Measurements from ENCODE around the gene ATP9B. TPM values are rescaled to one million over a fixed set of nuclear protein-coding genes. Genes with fewer than 3 reads are reported as not detected.

ATP9B gene
- total RNA-seq, 1 experiment from 2014 or later = 10.7 TPM

GRCh38 chr18:79413025-79413424, 343.8 kb downstream of the ATP9B start:
- Histone ChIP-seq H3K27ac (no peak overlapping the region), H3K27me3 (replicated peaks) (no peaks in the 10 kb centered on the region), H3K36me3 (0 out of 2 replicates have a peak, but pooled peaks cover 2% of the 10 kb centered on the region), H3K4me1 (replicated peaks) (no peaks in the 10 kb centered on the region), H3K9me3 (replicated peaks) (no peaks in the 10 kb centered on the region), H3K4me3 (no peak overlapping the region)
- DNase-seq (ENCODE audit: low read depth in 1 of 2, low spot score in 2 of 2) = no peak

DNA sequence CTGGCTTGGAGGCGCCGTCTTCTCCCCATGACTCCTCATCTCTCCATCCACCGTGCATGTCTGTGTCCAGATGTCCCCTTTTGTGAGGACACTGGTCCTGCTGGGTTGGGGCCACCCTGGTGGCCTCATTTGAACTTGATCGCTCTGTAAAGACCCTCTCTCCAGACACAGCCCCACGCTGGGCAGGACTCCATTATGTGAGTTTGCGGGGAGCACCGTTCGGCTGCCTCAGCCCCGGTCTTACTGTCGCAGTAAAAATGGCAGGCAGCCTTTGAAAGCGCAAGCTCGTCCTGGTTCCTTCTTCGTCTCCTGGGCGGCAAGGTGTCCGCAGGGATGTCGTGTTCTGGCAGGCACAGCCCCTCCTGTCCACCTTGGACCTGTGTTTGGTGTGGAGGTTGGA, 344.2 kb downstream of the ATP9B start:
- no peak for DNase-seq (ENCODE audit: low read depth in 1 of 2, low spot score in 2 of 2)
- Histone ChIP-seq H3K4me1 (replicated peaks) (no peaks in the 10 kb centered on the region), H3K27me3 (replicated peaks) (no peaks in the 10 kb centered on the region), H3K4me3 (no peak overlapping the region), H3K27ac (no peak overlapping the region), H3K9me3 (replicated peaks) (no peaks in the 10 kb centered on the region), H3K36me3 (0 out of 2 replicates have a peak, but pooled peaks cover 2% of the 10 kb centered on the region)

- H3K4me1 ChIP-seq (replicated peaks) = no peaks in the 10 kb centered on the region
- DNase-seq (ENCODE audit: low read depth in 1 of 2, low spot score in 2 of 2) = no peak
- no peaks in the 10 kb centered on the region for H3K9me3 ChIP-seq (replicated peaks)
- no peaks in the 10 kb centered on the region for H3K27me3 ChIP-seq (replicated peaks)
- no peak overlapping the region for H3K4me3 ChIP-seq
- H3K27ac ChIP-seq = no peak overlapping the region
- H3K36me3 ChIP-seq = 0 out of 2 replicates have a peak, but pooled peaks cover 2% of the 10 kb centered on the region
Measured at GRCh38 chr18:79413901-79414300, 344.7 kb downstream of the ATP9B start.

DNA sequence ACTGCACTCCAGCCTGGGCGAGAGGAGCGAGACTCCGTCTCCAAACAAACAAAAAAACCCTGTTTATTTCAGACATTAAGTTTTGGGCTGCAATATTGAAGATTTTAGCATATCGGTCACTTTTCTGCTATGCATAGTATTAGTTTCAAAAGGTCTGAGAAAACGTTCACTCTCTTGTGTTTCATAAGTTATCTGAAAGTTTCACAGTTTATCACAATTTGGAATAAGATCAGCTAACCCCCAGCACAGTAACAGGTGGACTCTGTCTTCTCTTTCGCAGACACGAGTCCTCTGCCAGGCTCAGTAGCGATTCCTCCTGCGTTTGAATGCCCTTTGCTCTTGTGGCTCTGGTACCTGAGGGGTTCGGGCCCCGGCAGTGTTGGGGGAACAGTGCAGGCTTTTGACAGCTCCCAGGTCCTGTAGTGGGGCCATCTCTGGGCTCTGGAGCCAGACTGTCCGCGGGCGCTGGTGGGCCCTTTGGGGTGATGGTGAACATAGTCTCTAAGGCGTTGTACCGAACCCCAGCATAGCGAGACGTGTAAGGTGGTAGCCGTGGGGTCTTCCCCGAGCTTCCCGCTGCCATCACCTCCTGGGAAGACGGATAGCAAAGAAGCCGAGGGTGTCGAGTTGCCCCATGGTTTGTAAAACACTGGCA, 347.0 kb downstream of the ATP9B start:
- H3K4me1 ChIP-seq (replicated peaks) = no peaks in the 10 kb centered on the region
- H3K36me3 ChIP-seq = no peaks in the 10 kb centered on the region
- H3K9me3 ChIP-seq (replicated peaks) = no peaks in the 10 kb centered on the region
- no peak overlapping the region for H3K27ac ChIP-seq
- H3K4me3 ChIP-seq = no peak overlapping the region
- no peaks in the 10 kb centered on the region for H3K27me3 ChIP-seq (replicated peaks)
- no peak for DNase-seq (ENCODE audit: low read depth in 1 of 2, low spot score in 2 of 2)

DNA sequence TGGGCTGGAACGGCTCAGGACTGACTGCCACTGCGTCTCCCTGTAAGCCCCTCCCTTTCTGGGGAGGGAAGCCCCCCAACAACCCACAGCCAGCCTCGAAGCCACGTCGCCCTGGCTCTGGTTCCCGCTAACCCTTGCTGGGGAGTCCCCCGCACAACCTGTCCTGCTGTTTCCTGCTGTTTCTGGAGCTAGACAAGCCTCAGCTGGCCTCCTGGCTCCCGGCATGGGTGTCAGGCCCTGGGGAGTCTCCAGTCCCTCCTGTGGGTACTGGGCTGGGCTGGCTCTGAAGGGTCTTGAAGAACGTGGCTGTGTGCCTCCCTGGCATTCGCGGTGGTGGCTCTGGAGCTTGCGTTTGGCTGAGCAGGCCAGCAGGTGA, 347.5 kb downstream of the ATP9B start:
- Histone ChIP-seq H3K4me3 (no peak overlapping the region), H3K4me1 (replicated peaks) (no peaks in the 10 kb centered on the region), H3K9me3 (replicated peaks) (no peaks in the 10 kb centered on the region), H3K27ac (no peak overlapping the region), H3K36me3 (no peaks in the 10 kb centered on the region), H3K27me3 (replicated peaks) (no peaks in the 10 kb centered on the region)
- no peak for DNase-seq (ENCODE audit: low read depth in 1 of 2, low spot score in 2 of 2)

- Histone ChIP-seq H3K9me3 (replicated peaks) (no peaks in the 10 kb centered on the region), H3K36me3 (no peaks in the 10 kb centered on the region), H3K4me3 (no peak overlapping the region), H3K27me3 (replicated peaks) (no peaks in the 10 kb centered on the region), H3K27ac (no peak overlapping the region), H3K4me1 (replicated peaks) (no peaks in the 10 kb centered on the region)
- DNase-seq (ENCODE audit: low read depth in 1 of 2, low spot score in 2 of 2) = no peak
Measured at GRCh38 chr18:79418236-79418635, 349.0 kb downstream of the ATP9B start.

DNA sequence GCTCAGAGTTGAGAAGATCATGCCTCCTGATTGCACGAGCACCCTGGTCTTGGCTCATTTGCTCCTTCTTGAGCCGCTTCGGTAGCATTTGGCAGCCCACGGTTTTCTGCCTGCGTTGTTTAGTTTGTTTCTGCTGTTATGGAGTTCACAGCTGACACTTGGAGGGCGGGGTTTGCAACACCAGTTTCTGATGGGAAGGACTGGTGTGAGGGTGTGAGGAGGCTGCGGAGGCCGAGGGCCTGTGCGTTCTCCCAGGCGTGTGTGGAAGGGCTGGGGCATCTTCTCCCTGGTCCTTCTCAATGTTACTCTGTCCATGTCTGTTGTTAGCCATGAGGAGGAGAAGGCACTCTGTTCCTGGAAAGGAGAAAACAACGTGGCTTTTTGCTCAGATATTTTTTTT, 349.4 kb downstream of the ATP9B start:
- H3K9me3 ChIP-seq (replicated peaks) = no peaks in the 10 kb centered on the region
- H3K27me3 ChIP-seq (replicated peaks) = no peaks in the 10 kb centered on the region
- no peak for DNase-seq (ENCODE audit: low read depth in 1 of 2, low spot score in 2 of 2)
- no peaks in the 10 kb centered on the region for H3K4me1 ChIP-seq (replicated peaks)
- no peak overlapping the region for H3K4me3 ChIP-seq
- no peaks in the 10 kb centered on the region for H3K36me3 ChIP-seq
- H3K27ac ChIP-seq = no peak overlapping the region

- H3K27me3 ChIP-seq (replicated peaks) = no peaks in the 10 kb centered on the region
- H3K27ac ChIP-seq = no peak overlapping the region
- H3K36me3 ChIP-seq = no peaks in the 10 kb centered on the region
- no peak for DNase-seq (ENCODE audit: low read depth in 1 of 2, low spot score in 2 of 2)
- H3K4me3 ChIP-seq = no peak overlapping the region
- H3K4me1 ChIP-seq (replicated peaks) = no peaks in the 10 kb centered on the region
- H3K9me3 ChIP-seq (replicated peaks) = no peaks in the 10 kb centered on the region
Measured at GRCh38 chr18:79420033-79420745, 351.0 kb downstream of the ATP9B start.

GRCh38 chr18:79421275-79421857, 352.2 kb downstream of the ATP9B start:
- Histone ChIP-seq H3K4me3 (no peak overlapping the region), H3K36me3 (no peaks in the 10 kb centered on the region), H3K9me3 (replicated peaks) (no peaks in the 10 kb centered on the region), H3K27ac (no peak overlapping the region), H3K27me3 (replicated peaks) (no peaks in the 10 kb centered on the region), H3K4me1 (replicated peaks) (no peaks in the 10 kb centered on the region)
- no peak for DNase-seq (ENCODE audit: low read depth in 1 of 2, low spot score in 2 of 2)

DNA sequence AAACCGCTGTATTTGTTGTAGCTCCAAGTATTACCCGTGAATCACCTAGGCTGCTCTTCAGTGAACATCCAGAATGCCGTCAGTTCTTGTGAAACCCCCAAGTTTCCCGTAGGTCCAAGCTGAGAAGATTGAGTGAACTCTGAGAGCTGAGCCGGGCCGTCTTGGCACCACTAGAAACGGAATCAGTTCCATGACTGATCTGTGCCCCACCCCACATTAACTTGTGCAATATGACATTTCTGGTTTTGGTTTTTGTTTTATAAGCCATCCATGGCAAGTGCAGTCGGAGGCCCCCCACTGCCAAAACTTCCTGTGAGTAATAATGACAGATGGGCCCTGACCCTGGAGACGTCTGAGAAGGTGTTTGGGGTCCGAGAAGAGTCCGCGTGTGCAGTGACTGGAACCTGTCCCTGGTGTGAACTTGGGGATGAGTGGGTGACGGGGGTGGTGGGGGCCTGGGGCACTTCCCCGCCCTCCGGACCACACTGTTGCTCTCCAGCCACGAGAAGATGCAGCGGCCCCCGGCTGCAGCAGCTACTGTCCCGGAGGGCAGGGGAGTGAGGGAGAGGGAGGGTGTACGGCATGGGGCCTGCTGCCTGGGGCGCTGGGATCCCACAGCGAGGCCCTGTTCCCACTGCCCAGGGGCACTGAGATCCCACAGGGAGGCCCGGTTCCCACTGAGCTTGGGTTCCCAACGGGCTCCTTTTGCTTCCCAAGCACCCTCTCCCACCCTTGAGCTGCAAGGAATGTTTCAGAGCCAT, 353.0 kb downstream of the ATP9B start:
- no peak overlapping the region for H3K4me3 ChIP-seq
- H3K36me3 ChIP-seq = no peaks in the 10 kb centered on the region
- DNase-seq (ENCODE audit: low read depth in 1 of 2, low spot score in 2 of 2) = no peak
- H3K27ac ChIP-seq = no peak overlapping the region
- H3K4me1 ChIP-seq (replicated peaks) = no peaks in the 10 kb centered on the region
- H3K9me3 ChIP-seq (replicated peaks) = no peaks in the 10 kb centered on the region
- no peaks in the 10 kb centered on the region for H3K27me3 ChIP-seq (replicated peaks)

DNA sequence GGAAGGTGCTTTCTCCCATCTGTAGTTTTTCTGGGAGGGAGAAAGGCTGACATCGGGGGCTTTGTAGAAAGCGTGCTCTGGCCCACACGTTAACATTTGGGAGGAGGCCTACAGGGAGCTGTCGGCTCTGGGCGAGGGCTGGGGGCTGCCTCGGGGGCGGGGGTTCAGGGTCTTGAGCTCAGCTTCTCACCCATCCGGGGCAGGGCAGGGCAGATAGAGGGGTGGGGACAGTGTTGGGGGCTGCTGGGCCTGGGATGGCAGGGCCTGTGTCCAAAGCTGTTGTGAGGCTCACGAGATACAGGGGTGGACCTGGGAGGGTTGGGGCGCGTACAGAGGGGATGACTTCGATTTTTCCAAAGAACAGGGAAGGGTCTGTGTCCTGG, 353.6 kb downstream of the ATP9B start:
- DNase-seq (ENCODE audit: low read depth in 1 of 2, low spot score in 2 of 2) = no peak
- Histone ChIP-seq H3K4me3 (no peak overlapping the region), H3K36me3 (no peaks in the 10 kb centered on the region), H3K9me3 (replicated peaks) (no peaks in the 10 kb centered on the region), H3K4me1 (replicated peaks) (no peaks in the 10 kb centered on the region), H3K27ac (no peak overlapping the region), H3K27me3 (replicated peaks) (no peaks in the 10 kb centered on the region)

DNA sequence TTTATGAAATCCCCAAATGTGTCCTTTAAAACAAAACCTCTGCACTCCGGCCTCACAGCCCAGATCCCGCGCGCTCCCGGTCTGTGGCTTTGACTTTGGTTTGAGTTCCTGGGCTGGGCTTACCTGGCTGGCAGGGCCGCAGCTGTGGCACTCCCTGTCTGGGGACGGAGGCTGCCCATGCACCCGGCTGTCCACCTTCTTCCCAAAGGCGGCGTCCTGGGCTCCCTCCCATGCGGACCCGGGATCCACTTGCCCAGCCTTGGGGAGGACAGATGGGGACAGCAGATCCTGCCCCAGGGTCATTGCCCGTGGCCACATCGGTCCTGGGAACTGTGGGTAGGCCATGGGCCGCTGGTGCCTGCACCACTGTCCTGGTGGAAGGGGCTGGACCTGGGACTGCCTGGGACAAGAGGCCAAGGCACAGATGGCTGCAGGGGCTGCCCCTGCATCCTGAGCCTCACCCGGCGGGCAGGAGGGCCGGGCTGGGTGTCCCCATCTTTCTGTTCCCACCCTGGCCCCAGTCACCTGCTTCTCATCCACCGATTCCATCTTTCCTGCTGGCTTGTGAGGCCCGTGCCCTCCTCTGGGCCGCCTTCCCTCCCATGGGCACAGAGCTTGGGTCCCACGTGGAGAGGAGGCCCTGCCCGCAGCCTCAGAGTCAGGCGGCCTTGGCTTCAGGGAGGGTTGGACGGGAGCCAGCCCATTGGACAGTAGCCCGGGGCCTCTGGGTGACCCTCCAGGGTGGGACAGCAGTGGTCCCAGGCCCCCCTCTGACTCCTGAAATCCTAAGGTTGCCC, 354.2 kb downstream of the ATP9B start:
- no peaks in the 10 kb centered on the region for H3K4me1 ChIP-seq (replicated peaks)
- H3K4me3 ChIP-seq = no peak overlapping the region
- no peaks in the 10 kb centered on the region for H3K27me3 ChIP-seq (replicated peaks)
- no peak for DNase-seq (ENCODE audit: low read depth in 1 of 2, low spot score in 2 of 2)
- no peaks in the 10 kb centered on the region for H3K36me3 ChIP-seq
- H3K27ac ChIP-seq = no peak overlapping the region
- H3K9me3 ChIP-seq (replicated peaks) = no peaks in the 10 kb centered on the region

GRCh38 chr18:79424008-79424565, 354.9 kb downstream of the ATP9B start:
- Histone ChIP-seq H3K36me3 (no peaks in the 10 kb centered on the region), H3K9me3 (replicated peaks) (no peaks in the 10 kb centered on the region), H3K4me3 (no peak overlapping the region), H3K27me3 (replicated peaks) (no peaks in the 10 kb centered on the region), H3K27ac (no peak overlapping the region), H3K4me1 (replicated peaks) (no peaks in the 10 kb centered on the region)
- DNase-seq (ENCODE audit: low read depth in 1 of 2, low spot score in 2 of 2) = no peak

Measured in SJSA1 (cell line).